SH-SY5Y (cell line): ENCODE results near the gene KIRREL1.

ENCODE experiments used
- GATA2 ChIP-seq: IDR thresholded peaks from 2 replicates; pipeline ENCODE4 v1.6.1; 2011; ENCODE audit warnings: mild to moderate bottlenecking, low read depth, low read length
- GATA3 ChIP-seq: IDR thresholded peaks from 2 replicates; pipeline ENCODE4 v1.6.1; 2011; ENCODE audit warnings: low read depth, mild to moderate bottlenecking, low read length, moderate library complexity

KIRREL1 gene

DNA sequence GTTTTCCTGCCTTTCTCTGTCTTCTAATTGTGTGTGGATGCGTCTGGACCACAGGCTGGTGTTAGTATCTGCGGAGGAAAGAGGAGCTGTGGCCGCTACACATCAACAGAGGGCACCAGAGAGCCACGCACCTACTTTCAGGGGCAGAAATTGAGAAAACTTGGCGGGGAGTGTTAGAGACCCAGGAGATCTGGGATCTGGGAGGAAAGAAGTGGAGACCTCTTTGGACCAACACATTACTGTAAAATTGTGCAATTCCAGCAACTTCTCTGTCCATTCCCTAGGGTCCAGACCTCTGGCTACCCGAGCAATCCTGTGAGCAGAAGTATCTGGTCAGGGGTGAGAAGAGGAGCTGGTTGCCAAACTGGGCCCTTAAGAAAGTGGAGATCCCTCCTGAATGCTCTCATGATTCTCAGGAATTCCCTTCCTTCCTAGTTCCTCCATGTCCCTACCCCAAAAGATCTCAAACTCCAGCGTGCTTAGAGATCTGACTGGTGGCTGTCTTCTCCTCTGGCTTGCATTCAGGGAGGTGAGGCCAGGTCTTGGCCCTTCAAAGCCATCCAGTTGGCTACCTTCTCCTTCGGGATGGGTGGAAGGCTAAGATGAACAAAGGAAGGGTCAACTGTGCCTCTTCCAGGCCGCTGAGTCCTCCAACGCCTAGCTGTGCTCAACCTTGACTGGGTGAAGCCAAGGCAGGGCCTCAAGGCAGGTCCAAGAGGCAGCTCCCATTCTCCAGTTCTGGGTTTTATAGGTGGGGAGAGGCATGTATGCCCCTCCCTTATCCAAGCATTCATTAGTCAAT lies 1.2 kb upstream of the KIRREL1 start:
- TF ChIP-seq GATA3 (no peak), GATA2 (no peak)

DNA sequence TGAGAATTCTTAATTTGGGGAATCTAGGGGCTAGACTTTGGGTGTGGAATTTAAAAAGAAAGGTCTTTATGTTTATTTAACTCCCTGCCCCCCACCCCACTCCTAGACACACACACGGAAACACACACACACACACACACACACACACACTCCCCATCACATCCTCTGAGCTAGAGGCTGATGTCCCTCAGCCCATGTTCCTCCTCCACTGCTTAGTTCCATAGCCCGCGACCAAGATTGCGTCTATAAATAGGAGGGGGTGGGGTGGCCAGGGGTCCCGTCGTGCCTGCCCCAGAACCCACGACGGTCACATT lies 655 bp upstream of the KIRREL1 start:
- no peak for TF ChIP-seq GATA3
- TF ChIP-seq GATA2 = no peak

DNA sequence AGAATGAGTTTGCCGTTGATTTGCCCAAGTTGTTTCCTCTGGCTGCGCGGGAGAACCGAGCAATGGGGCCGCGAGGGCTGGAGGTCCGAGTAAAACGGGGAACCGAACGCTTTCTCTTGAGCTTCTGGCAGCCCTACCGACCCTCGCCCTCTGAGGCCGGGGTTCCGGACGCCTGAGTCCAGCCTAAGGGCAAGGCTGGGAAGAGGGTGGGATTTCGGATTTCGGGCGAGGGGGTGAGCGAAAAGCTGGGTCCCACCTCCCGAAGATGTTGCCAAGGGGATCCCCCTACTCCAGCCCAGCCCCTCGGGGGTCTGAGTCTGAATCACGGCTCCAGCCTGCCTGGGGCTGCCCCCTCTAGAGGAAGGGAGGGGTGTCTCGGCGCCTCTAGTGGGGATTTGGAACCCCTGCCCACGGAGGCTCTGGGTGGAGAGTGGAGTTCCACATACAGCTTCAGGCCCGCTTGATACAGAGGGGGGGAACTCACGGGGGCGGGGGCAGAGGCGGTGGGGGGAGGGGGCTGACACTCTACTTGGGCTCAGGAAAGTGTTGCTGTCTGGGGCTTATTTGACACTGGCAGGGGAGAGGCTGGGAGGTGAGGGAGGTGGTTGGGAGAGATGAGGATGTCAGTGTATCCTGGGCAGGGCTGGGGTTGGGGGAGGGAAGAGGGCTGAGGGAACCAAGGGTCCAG lies 617 bp downstream of the KIRREL1 start:
- no peak for TF ChIP-seq GATA3

DNA sequence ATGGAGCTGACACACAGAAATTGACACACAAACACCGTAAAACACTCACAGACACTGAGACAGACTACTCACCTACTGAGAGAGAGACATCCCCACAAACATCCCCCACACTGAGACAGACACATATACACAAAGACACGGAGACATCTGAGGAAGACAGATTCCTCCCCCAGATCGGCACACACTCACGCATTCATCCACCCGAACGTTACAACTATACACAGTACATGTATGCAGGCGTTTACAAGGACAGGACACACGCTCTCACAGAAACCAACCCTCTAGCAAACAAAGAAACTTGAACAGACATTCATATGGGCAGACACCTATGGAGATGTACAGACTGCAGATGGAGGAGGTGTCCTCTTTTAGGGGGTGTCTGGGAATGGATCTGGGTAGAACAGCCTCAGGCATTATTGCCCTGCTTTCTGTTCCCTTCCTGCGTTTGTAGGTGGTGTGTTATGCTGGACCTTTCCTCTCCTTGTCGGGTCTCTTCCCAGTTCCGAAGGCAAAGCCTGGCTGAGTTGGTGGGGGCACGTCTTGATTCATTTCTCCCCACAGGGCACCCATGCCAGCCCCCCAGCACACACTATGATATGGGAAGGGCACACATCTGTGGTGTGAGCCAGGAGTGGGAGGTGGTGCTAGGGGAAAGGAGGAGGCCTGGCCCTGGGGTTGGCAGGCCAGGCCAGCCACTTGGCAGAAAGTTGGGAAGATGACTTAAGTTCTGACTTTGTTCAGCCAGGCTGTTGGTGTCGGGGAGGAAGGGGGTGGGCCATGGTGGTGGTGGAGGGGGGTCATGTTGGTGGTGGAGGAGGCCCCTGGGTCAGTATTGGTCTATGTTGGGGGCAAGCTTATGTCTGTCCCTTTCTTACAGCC lies 1.5 kb downstream of the KIRREL1 start:
- no peak for TF ChIP-seq GATA2
- no peak for TF ChIP-seq GATA3

DNA sequence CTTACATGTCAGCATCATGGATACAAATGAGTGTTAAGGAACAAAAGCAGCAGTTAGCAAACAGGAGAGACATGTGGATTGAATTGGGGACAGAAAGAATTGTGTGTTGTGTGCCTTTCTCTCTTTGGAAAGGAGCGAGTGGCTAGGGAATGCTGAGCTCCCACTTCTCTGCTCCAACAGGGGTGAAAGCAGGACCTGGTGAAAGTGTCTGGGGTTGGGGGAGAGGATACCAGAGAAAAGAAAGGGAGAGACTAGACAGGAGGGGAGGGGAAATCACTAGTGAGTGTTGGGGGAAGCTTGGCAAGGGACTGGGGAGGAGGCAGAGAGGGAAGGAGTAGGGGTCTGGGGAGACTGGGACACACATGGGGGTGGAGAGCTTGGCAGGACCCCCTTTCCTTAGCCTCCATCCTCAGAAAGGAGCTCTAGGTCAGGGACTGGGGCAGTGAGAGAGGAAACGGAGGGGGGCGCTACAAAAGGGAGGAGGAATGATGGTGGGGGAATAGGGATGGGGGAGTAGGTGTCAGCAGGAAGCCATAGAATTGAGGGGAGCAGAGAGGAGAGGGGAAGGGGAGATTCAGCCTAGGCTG lies 2.2 kb downstream of the KIRREL1 start:
- TF ChIP-seq GATA2 (no peak), GATA3 (no peak)

DNA sequence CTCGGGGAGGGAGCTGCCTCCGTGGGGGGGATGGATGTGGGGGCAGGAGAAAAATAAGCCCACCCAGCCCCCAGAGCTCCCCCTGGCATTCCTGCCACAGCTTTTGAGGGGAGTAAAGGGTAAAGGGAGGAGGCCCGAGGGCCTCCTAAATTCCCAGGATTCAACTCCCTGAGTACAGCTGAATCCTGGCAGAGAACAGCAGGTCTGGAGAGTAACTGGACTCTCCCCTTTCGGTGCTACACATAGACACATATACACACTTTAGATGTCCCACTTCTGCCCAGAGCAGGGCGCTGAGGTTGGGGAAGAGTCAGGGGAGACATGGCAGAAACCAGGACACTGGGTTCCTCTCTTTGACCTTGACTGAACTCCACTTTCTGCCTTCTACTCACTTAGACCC lies 3.0 kb downstream of the KIRREL1 start:
- TF ChIP-seq GATA3 = no peak
- TF ChIP-seq GATA2 = no peak

DNA sequence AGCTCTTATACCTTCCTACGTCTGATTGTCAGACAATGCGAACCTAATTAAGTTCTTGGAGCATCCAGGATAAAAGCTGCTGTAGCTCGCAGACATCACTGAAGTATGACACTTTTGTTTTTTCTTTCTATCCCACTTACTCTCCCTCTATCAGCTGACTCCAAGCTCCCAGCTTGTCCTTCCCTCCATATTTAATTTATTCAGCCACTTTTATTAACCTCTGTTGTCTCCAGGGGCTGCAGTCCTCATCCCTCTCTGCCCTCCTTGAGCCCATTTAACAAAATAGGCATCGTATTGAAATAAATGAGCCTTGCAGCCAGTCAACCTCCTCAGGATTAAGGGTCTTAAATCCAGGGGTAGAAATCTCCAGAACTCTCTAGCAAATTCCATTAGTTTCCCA lies 7.1 kb downstream of the KIRREL1 start:
- no peak for TF ChIP-seq GATA3

DNA sequence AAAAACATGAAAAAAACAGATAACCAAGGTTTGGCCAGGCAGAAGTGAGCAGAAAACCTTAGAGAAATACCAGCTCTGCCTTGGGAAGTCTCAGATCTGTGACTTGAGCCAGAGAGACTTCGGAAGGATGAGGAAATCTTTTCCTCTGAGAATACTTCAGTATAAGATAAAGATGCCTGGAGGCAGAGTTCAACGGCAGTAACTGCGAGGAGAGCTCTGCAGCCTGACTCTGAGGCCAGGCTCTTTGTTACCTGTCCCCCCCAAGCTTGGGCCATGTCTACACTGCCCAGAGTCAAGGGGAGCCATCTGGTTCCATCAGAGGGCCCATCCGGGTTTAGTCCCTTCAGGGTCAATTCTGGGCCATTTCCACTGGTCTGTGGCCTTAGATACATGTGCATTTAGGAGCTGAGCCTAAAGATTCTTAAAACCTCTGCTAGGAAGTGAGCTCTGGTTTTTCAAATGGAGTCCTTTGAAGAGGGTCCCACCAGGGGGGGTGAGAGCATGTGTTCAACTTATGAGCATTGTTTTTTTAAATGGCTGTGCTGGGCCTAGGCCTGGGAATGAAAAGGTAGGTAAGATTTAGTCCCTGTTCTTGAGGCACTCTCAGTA lies 8.7 kb downstream of the KIRREL1 start:
- TF ChIP-seq GATA2 = no peak
- no peak for TF ChIP-seq GATA3

DNA sequence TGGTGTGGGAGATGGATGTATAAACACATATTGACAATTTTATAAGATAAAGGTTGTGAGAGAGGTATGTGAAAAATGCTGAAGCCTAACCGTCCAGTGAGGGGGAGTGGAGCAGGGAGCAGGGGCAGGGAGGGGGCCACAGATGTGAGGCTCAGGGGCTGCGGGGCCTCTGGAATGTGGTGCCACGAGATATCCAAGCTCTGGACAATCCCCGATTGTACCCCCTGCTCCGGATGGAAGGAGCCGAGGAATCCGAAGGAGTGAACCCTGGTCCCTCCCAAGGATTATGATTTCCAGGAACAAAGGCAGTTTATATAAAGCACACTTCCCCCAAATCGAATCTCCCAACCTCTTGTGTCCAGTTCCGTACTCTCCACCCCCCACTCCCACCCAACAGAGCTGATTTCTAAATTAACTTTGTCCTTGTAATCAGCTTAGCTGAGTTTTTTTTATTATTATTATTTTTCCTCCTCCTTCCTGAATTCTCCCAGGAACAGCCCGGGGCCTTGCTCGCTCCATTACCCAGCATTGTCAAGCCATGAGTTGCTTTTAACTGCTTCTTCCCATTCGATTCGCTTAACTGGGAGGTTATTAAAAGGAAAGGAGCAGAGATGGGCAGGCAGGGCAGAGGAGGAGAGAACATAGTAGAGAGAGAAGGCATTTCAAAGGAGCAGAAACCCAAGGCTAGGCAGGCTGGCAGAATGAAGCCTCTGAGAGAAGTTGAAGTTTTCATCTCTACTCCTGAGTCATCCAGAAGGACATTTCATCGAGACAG lies 9.4 kb downstream of the KIRREL1 start:
- no peak for TF ChIP-seq GATA2
- no peak for TF ChIP-seq GATA3

DNA sequence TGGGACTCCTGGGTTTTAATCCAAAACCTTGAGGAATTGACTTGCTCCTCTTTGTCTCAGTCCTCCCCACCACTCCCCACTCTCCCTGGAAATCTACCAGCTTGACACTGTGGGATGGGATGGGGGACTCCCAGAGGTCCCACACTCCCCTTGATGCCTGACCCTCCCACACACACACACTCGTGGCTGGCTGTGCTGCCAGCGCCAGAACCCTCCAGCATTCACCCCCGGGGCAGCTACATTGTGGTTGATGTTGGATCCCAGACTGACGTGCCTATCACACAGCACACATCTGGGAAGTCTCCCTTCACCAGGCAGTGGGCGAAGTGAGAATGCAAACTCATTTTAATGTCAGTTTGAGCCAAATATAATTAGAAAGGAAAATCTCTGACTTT lies 10.0 kb downstream of the KIRREL1 start:
- TF ChIP-seq GATA3 (no peak), GATA2 (no peak)

DNA sequence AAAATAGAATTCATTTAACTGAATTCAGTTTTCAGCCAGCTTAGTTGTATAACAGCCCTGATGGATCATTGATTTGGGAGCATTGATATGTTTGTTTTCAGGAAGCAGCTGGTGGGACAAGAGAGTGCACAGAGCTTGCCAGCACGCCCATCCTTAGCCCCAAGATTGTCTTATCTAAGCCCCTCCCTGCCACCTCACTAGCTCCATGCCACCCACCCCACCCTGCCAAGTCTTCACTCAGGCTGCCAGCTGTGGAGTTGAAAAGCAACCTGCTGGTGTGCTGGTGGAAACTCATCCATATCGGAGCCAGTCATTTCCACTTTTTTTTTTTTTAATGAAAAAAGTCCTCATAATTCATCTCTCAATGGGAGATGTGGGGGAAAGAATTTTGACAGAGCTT lies 11.8 kb downstream of the KIRREL1 start:
- no peak for TF ChIP-seq GATA3
- TF ChIP-seq GATA2 = no peak

DNA sequence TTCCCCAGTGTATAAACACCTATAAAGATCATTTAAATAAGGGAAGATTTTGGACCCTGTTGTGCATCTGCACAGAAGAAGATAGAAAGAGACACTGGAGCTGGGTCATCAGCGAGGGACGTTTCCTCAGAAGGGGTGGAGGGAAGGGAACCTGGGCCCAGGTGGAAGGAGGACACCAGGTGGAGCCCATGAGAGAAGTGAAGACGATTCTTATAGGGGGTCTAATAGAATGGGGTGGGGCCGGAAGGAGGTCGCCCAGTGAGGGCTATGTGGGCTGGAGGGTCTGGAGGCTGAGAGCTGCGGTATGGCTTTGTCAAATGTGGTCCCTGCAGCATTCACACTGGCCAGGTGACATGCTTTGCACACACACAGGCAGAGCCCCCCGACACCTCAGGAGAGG lies 13.7 kb downstream of the KIRREL1 start:
- TF ChIP-seq GATA2 (no peak), GATA3 (no peak)

DNA sequence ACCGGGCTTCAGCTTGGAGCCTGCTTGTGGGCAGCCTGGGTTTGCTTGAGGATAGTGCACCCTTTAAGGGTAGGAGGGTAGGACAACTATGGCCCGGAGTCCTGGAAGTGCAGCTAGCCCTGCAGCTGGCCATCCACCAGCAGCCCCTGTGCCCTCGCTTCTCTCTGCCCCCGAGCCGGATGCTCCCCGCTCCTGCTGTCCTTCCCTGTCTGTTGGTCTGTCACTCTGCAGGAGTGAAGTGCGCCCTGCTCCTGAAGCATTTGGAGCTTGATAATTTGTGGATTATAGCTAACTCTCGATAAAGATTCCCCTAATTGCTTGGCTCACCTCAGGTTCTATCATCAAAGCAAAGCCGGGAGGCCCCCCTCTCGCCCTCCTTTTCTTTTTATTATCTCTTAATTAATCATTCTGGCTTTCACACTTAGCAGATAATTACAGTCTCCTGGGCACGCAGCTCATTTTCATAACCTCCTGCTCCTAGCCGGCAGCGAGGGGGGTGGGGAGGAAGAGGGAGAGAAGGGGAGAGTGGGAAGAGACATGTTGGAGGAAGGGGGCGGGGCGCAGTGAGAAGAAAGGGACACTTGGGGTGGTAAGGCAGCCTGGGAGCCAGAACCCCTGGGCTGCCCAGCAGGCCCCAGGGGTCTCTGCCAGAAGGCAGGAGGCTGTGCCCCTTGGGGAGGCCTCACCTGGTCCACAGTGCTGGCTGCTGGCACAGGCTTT lies 14.4 kb downstream of the KIRREL1 start:
- TF ChIP-seq GATA3 = no peak
- no peak for TF ChIP-seq GATA2

DNA sequence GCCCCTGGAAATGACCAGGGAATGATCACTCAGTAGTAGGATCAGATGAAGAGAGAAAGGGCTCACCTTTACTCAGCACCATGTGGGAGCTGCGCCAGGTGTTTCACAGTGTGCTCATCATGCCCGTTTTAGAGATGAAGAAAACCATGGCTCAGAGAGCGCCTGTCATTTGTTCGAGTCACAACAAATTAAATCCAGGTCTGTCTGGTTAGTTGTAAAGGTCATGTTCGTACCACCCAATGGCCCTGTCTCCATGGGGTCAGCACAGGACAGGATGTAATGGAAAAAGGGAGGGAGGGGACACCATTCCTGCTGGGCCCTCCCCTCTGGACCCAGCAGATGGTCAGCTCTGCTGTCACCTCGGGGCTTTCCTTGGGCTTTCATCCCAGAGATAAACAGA lies 15.2 kb downstream of the KIRREL1 start:
- no peak for TF ChIP-seq GATA2
- TF ChIP-seq GATA3 = no peak
